Transverse colon (tissue), 4 donors: Measurements from ENCODE around the gene TMEM132E. TPM values are rescaled to one million over a fixed set of nuclear protein-coding genes. Genes with fewer than 3 reads are reported as not detected.

Experiments
- DNase-seq: peaks from one replicate; pipeline ENCODE4 v3.0.0-alpha.2; 2019
- H3K27ac ChIP-seq, 4 donors: fragments of 200-600 bp; sonication (generic); 2 replicates each; pipeline ENCODE4 v1.5.1; 2016 to 2018; ENCODE audit warnings: inconsistent platforms in 4 of 4
- H3K27me3 ChIP-seq: fragments of 200-600 bp; sonication (generic); 2 replicates; pipeline ENCODE4 v1.5.1; 2017; ENCODE audit warnings: inconsistent platforms
- H3K36me3 ChIP-seq, 4 donors: fragments of 200-600 bp; sonication (generic); 2 replicates each; pipeline ENCODE4 v1.5.1; 2017 to 2019; ENCODE audit warnings: inconsistent platforms in 4 of 4
- H3K4me1 ChIP-seq, 4 donors: fragments of 200-600 bp; sonication (generic); 2 replicates each; pipeline ENCODE4 v1.5.1; 2017 to 2020; ENCODE audit warnings: inconsistent platforms in 4 of 4
- H3K4me3 ChIP-seq, 4 donors: fragments of 200-600 bp; sonication (generic); 1 replicate in 1 of 4; 2 replicates in 3 of 4; pipeline versions ENCODE4 v1.5.1 to v1.6.1; 2017 to 2019; ENCODE audit warnings: inconsistent platforms in 4 of 4
- H3K9me3 ChIP-seq, 2 donors: fragments of 200-600 bp; sonication (generic); 2 replicates each; pipeline ENCODE4 v1.5.1; 2017 to 2019; ENCODE audit warnings: inconsistent platforms in 2 of 2
- EP300 ChIP-seq: sonication (generic); formaldehyde crosslinking; IDR thresholded peaks from one replicate; pipeline ENCODE4 v1.6.1; 2017; ENCODE audit warnings: antibody characterized with exemption, low read depth
- POLR2A ChIP-seq: fragments of 450-650 bp; IDR thresholded peaks from one replicate; pipeline ENCODE4 v1.6.1; 2016; ENCODE audit warnings: antibody characterized with exemption, mild to moderate bottlenecking, moderate library complexity
- POLR2AphosphoS5 ChIP-seq, 3 donors: sonication (generic); formaldehyde crosslinking; IDR thresholded peaks; one replicate each; pipeline ENCODE4 v1.6.1; 2016; ENCODE audit warnings: antibody characterized with exemption in 3 of 3
- WGBS, 2 donors: methylation state at CpG; one replicate each; pipeline ENCODE4 v1.1.5; 2018; ENCODE audit warnings: low coverage in 1 of 2; 5-methylcytosine and 5-hydroxymethylcytosine counted together
- in situ Hi-C, 4 donors: fragments of 200-750 bp; cut with MboI; loops; one replicate each; pipeline versions ENCODE4 v1.15.0 to v1.15.1; 2017; ENCODE audit warnings: low sequenced_read_pairs in 3 of 4, low pct_ligation_motif_present in 1 of 4, low pct_unique_long_range_greater_than_20kb in 1 of 4
- intact Hi-C: fragments of 100-400 bp; cut with DNase I; formaldehyde crosslinking; loops from one replicate; pipeline ENCODE4 v1.15.1; 2023; ENCODE audit warnings: low total_unique reads
- total RNA-seq, 4 donors: library from RNA; depleted of rRNA; stranded (reverse); fragments of >200 nt; gene quantifications; one replicate each; pipeline ENCODE4 v1.1.0, GENCODE V29; 2016
- TF ChIP-seq, protein P1 (sequence below), 5 experiments: fragments of 200-600 bp in 3 of 5; fragments of 450-650 bp in 2 of 5; sonication (generic) in 3 of 5; IDR thresholded peaks; 1 replicate in 2 of 5; 2 replicates in 3 of 5; pipeline ENCODE4 v1.5.1; 2016 to 2017; ENCODE audit warnings: antibody characterized with exemption in 5 of 5, inconsistent platforms in 3 of 5, mild to moderate bottlenecking in 2 of 5, moderate library complexity in 1 of 5

TMEM132E gene
- total RNA-seq, 4 donors from 2014 or later = not detected

DNA sequence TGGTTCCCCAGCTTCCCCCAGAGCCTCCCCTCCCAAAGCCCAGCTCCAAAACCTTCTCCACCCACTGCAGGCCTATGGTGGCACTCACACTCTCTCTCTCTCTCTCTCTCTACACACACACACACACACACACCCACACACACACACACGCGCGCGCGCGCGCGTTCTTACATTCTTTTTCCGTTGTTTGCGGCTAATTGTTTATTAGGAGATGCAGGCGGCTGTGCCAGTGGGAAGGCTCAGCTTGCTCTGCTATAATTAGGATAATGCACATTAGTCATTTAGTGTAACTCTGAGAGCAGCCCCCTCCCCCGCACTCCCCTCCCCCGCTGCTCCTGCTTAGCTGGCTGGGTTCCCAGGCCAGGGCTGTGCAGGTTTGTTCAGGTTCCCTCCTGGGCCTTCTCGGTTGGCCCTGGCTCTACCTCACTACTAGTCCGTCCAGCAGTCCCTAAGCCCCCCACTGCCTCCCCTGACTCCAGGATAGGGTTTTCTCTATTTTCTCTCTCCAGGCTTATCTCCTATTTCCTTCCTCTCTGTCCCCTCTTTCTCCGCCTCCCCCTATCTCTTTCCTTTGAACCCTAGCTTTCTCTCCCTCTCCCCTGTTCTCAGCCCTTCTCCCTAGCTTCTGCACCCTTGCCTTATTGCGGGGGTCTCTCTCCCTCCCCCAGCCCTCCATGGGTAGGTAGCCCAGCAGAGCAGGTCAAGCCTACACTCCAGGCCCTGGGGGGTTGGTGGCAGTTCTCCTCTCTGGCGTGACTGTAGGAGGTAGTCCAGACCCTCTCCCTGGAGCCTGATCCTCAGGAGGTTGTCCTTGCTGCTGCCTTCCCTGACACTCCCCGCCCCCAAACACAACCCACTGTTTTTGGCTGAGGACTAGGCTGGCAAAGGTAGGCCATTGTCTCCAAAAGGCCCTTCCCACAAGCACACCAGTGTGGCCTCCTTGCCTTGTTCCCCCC is 34.0 kb downstream of the TMEM132E start:
- H3K27me3 ChIP-seq = peaks cover 40% of the 10 kb centered on the region

DNA sequence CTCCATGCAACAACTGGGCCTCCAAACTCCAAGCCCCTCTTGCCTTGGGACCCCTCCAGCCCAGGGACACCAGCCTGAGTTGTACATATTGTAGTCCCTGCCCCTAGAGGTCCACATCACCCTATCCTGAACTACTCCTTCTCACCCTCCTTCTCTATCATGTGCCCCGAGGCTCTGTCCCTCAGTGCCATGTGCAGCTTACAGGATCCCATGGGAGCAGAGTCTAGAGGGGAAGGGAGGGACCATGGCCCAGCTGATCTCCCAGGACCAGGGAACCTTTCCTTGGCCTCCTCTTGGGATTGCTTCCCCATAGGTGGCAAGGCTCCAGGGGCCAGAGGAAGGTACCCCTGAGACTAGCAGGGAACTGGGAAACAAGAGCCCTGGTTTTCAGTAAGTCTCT is 35.3 kb downstream of the TMEM132E start:
- H3K9me3 ChIP-seq = no peaks in the 10 kb centered on the region
- H3K27me3 ChIP-seq = peaks cover 38% of the 10 kb centered on the region
- no peaks in the 10 kb centered on the region for H3K4me1 ChIP-seq
- DNase-seq = no peak
- no peak for TF ChIP-seq EP300
- TF ChIP-seq, protein P1, sequence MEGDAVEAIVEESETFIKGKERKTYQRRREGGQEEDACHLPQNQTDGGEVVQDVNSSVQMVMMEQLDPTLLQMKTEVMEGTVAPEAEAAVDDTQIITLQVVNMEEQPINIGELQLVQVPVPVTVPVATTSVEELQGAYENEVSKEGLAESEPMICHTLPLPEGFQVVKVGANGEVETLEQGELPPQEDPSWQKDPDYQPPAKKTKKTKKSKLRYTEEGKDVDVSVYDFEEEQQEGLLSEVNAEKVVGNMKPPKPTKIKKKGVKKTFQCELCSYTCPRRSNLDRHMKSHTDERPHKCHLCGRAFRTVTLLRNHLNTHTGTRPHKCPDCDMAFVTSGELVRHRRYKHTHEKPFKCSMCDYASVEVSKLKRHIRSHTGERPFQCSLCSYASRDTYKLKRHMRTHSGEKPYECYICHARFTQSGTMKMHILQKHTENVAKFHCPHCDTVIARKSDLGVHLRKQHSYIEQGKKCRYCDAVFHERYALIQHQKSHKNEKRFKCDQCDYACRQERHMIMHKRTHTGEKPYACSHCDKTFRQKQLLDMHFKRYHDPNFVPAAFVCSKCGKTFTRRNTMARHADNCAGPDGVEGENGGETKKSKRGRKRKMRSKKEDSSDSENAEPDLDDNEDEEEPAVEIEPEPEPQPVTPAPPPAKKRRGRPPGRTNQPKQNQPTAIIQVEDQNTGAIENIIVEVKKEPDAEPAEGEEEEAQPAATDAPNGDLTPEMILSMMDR (IDR thresholded peaks at IDR 0.05) = no peak
- no peak for TF ChIP-seq POLR2A
- no peak for TF ChIP-seq POLR2AphosphoS5 (IDR thresholded peaks at IDR 0.05)
- intact Hi-C loops (no loop called here), in situ Hi-C loops (no loop called here)
- H3K4me3 ChIP-seq = no peak overlapping the region
- WGBS, 2 donors = 63% methylated on average over 1 of the region's 1 CpG; no CpG with 5 or more reads in 1 of the 2 donors
- no peaks in the 10 kb centered on the region for H3K36me3 ChIP-seq
- H3K27ac ChIP-seq = no peak overlapping the region

More for the DNA sequence above, 34.0 kb downstream of the TMEM132E start:
- no peak for DNase-seq
- Histone ChIP-seq H3K4me3 (no peak overlapping the region), H3K4me1 (no peaks in the 10 kb centered on the region), H3K9me3 (no peaks in the 10 kb centered on the region), H3K36me3 (no peaks in the 10 kb centered on the region), H3K27ac (no peak overlapping the region)
- in situ Hi-C loops (no loop called here), intact Hi-C loops (no loop called here)
- TF ChIP-seq, protein P1 (IDR thresholded peaks at IDR 0.05) = no peak
- TF ChIP-seq EP300 = no peak
- no peak for TF ChIP-seq POLR2A
- no peak for TF ChIP-seq POLR2AphosphoS5 (IDR thresholded peaks at IDR 0.05)
- 49 to 50% methylated on average over 2 to 18 of the region's 19 CpGs for WGBS, 2 donors

DNA sequence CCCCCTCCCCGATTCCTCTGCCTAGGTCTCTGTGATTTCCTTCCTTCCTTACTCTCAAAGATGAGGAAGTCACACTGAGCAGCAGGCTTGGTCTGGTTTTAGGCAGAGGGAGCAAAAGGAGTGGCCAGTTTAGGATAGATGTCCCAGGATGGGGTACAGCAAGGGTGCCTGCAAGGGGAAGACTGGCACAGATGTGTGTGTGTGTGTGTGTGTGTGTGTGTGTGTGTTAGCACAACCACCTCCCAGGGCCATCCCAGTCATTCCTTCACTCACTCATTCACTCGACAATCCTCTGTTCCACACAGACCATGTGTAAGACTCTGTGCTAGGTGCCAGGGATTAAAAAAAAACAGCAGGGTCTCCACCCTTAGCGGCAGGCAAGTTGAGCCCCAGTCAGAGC is 35.9 kb downstream of the TMEM132E start:
- H3K9me3 ChIP-seq = no peaks in the 10 kb centered on the region
- no peak for DNase-seq
- peaks cover 32% of the 10 kb centered on the region for H3K27me3 ChIP-seq
- TF ChIP-seq EP300 (no peak), POLR2A (no peak), POLR2AphosphoS5 (IDR thresholded peaks at IDR 0.05) (no peak)
- TF ChIP-seq, protein P1 (IDR thresholded peaks at IDR 0.05) = no peak
- in situ Hi-C loops = no loop called here
- H3K36me3 ChIP-seq = no peaks in the 10 kb centered on the region
- H3K4me1 ChIP-seq = no peaks in the 10 kb centered on the region
- H3K27ac ChIP-seq = no peak overlapping the region
- intact Hi-C loops = no loop called here
- 8 to 49% methylated on average over 2 to 3 of the region's 3 CpGs for WGBS, 2 donors
- H3K4me3 ChIP-seq = no peak overlapping the region

DNA sequence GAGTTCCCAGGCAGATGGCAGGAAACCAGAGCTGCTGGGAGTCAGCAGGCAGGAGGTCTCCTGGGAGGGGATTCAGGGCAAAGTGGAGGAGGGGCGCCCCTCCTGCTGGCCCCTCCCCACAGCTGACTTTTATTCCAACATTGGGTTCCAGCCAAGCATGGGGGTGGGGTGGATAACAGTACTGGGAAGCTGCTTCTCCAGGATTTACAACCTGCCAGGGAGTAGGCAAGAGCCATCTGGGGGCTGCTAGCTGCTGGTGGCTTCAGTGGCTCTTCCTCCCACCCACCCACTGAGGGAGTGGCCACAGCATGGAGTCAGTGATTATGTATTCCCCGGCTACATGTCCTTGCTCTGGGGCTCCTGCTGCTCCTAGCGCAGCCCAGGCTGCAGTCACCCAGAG is 36.8 kb downstream of the TMEM132E start:
- Histone ChIP-seq H3K36me3 (no peaks in the 10 kb centered on the region), H3K4me3 (no peak overlapping the region), H3K27ac (no peak overlapping the region), H3K4me1 (no peaks in the 10 kb centered on the region), H3K9me3 (no peaks in the 10 kb centered on the region), H3K27me3 (peaks cover 26% of the 10 kb centered on the region)
- 7% methylated on average over 3 of the region's 3 CpGs; no CpG with 5 or more reads in 1 of the 2 donors for WGBS, 2 donors
- in situ Hi-C loops (no loop called here), intact Hi-C loops (no loop called here)
- TF ChIP-seq, protein P1 (IDR thresholded peaks at IDR 0.05) = no peak
- TF ChIP-seq EP300 (no peak), POLR2A (no peak), POLR2AphosphoS5 (IDR thresholded peaks at IDR 0.05) (no peak)
- DNase-seq = no peak
